Smooth muscle cell (in vitro differentiated cells): ENCODE data around the gene VASP. TPM values are rescaled to one million over a fixed set of nuclear protein-coding genes. Genes with fewer than 3 reads are reported as not detected.

Experiments used
- DNase-seq: peaks from one replicate; lab custom pipeline; 2025; ENCODE audit not compliant: unreplicated experiment; lab: John Stamatoyannopoulos, UW
- H2AFZ ChIP-seq: fragments of 200-600 bp; sonication (generic); 2 replicates; pipeline ENCODE4 v1.6.0; 2016; ENCODE audit warnings: antibody characterized with exemption, low read depth, mild to moderate bottlenecking
- H3F3A ChIP-seq: fragments of 200-600 bp; sonication (generic); 2 replicates; pipeline ENCODE4 v1.6.0; 2017; ENCODE audit warnings: antibody characterized with exemption, low read depth
- H3K27ac ChIP-seq: fragments of 200-600 bp; sonication (generic); 2 replicates; pipeline ENCODE4 v1.5.1; 2016; ENCODE audit warnings: low read depth, mild to moderate bottlenecking
- H3K27me3 ChIP-seq: fragments of 200-600 bp; sonication (generic); 2 replicates; pipeline ENCODE4 v1.6.1; 2016; ENCODE audit warnings: low read depth, mild to moderate bottlenecking
- H3K36me3 ChIP-seq: fragments of 200-600 bp; sonication (generic); 2 replicates; pipeline ENCODE4 v1.5.1; 2016; ENCODE audit warnings: low read depth
- H3K4me1 ChIP-seq: fragments of 200-600 bp; sonication (generic); 2 replicates; pipeline ENCODE4 v1.5.1; 2016; ENCODE audit warnings: low read depth
- H3K4me2 ChIP-seq: fragments of 200-600 bp; sonication (generic); 2 replicates; pipeline ENCODE4 v1.6.0; 2016; ENCODE audit warnings: mild to moderate bottlenecking
- H3K4me3 ChIP-seq: fragments of 200-600 bp; sonication (generic); 2 replicates; pipeline ENCODE4 v1.5.1; 2016; ENCODE audit warnings: mild to moderate bottlenecking
- H3K79me2 ChIP-seq: fragments of 200-600 bp; sonication (generic); 2 replicates; pipeline ENCODE4 v1.6.0; 2016; ENCODE audit warnings: low read depth, mild to moderate bottlenecking
- H3K9ac ChIP-seq: fragments of 200-600 bp; sonication (generic); 2 replicates; pipeline ENCODE4 v1.6.0; 2016; ENCODE audit warnings: low read depth
- H3K9me3 ChIP-seq: fragments of 200-600 bp; sonication (generic); replicated peaks from 2 replicates; pipeline ENCODE4 v1.5.1; 2016; ENCODE audit warnings: low read depth
- H4K20me1 ChIP-seq: fragments of 200-600 bp; sonication (generic); 2 replicates; pipeline ENCODE4 v1.6.0; 2016; ENCODE audit warnings: low read depth
- WGBS: methylation state at CpG from one replicate; pipeline ENCODE4 v1.1.7; 2016; ENCODE audit warnings: low lambda C conversion rate; 5-methylcytosine and 5-hydroxymethylcytosine counted together
- polyA plus RNA-seq: library from polyadenylated mRNA; unstranded; fragments of >200 nt; fragmentation: Nextera tagmentation; extraction: Ambion mirVana; gene quantifications from 2 replicates; pipeline ENCODE4 v1.2.1, GENCODE V29; 2016
- total RNA-seq: library from RNA; depleted of rRNA; stranded (reverse); fragments of >200 nt; gene quantifications from 2 replicates; pipeline ENCODE4 v1.2.3, GENCODE V29; 2014
- TF ChIP-seq, protein P1 (sequence below): fragments of 200-600 bp; sonication (generic); IDR thresholded peaks from 2 replicates; pipeline ENCODE4 v1.5.1; 2017; ENCODE audit warnings: borderline replicate concordance, mild to moderate bottlenecking, antibody characterized with exemption; ENCODE audit not compliant: insufficient read depth, poor library complexity, severe bottlenecking

The VASP gene
- total and polyA plus RNA-seq, 2 experiments from 2014 or later, result 73.6 to 75.8 TPM

DNA sequence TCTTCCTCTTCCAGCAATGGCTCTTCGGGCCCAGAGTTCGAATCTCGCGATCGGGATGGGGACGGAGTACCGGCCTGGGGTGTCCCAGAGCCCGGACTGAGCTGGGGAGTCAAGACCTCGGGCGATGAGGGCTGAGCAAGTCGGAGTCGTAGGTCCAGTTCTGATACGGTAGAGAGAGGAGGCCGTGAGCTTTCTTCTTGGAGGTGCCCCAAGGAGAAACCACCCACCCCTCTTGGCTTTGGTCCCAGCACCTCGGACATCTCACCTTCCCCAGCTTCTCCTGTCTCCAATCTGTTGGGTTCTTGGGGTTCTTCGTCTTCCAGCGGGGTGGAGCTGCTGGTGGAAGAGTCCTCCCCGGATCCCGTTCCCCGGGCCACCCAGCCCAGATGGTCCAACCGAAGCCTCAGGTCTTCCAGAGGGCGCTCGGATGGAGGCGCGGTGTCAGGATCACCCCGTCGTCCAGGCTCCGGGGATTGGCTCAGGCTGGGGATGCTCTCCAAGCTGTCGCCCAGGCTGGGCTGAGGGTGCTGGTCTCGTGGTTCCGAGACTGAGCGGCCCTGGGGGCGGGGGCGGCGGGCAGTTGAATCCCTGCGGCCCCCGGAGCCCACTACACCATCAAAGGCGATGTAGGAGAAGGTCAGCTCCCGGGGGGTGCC, 12.9 kb upstream of the VASP start:
- no peaks in the 10 kb centered on the region for H3K79me2 ChIP-seq
- 97% methylated on average over 37 of the region's 39 CpGs for WGBS
- no peak overlapping the region for H3K27ac ChIP-seq
- H3K9ac ChIP-seq, result no peak overlapping the region
- H3K4me1 ChIP-seq, result peaks cover 11% of the 10 kb centered on the region
- H3K4me3 ChIP-seq, result no peak overlapping the region
- no peak for DNase-seq
- H3F3A ChIP-seq, result no peaks in the 10 kb centered on the region
- TF ChIP-seq, protein P1, sequence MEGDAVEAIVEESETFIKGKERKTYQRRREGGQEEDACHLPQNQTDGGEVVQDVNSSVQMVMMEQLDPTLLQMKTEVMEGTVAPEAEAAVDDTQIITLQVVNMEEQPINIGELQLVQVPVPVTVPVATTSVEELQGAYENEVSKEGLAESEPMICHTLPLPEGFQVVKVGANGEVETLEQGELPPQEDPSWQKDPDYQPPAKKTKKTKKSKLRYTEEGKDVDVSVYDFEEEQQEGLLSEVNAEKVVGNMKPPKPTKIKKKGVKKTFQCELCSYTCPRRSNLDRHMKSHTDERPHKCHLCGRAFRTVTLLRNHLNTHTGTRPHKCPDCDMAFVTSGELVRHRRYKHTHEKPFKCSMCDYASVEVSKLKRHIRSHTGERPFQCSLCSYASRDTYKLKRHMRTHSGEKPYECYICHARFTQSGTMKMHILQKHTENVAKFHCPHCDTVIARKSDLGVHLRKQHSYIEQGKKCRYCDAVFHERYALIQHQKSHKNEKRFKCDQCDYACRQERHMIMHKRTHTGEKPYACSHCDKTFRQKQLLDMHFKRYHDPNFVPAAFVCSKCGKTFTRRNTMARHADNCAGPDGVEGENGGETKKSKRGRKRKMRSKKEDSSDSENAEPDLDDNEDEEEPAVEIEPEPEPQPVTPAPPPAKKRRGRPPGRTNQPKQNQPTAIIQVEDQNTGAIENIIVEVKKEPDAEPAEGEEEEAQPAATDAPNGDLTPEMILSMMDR, result no peak
- H3K36me3 ChIP-seq, result no peaks in the 10 kb centered on the region
- no peaks in the 10 kb centered on the region for H3K9me3 ChIP-seq
- no peak overlapping the region for H2AFZ ChIP-seq
- H3K27me3 ChIP-seq, result peaks cover 22% of the 10 kb centered on the region
- H3K4me2 ChIP-seq, result no peak overlapping the region
- peaks cover 8% of the 10 kb centered on the region for H4K20me1 ChIP-seq

DNA sequence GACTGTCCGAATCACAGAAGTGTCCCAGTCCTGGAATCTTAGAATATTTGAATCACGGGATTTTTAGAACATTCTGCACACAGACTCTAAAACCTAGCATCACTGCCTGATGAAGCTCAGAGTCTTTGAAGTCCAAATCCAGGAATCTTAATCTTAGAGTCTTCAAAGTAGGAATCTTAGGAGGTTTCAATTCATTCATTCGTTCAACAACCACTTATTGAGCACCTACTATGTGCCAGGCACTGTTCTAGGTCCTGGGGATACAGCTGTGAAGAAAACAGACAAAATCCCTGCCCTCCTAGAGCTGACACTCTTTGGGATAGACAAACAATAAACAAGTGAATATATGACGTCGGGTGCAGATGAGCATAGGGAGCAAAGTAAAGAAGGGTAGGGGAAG, 12.1 kb upstream of the VASP start:
- Histone ChIP-seq H3F3A (no peaks in the 10 kb centered on the region), H3K79me2 (no peaks in the 10 kb centered on the region), H3K4me2 (no peak overlapping the region), H2AFZ (no peak overlapping the region), H3K4me1 (peaks cover 11% of the 10 kb centered on the region), H3K4me3 (no peak overlapping the region), H3K27me3 (peaks cover 27% of the 10 kb centered on the region), H3K27ac (no peak overlapping the region), H3K36me3 (no peaks in the 10 kb centered on the region), H3K9ac (no peak overlapping the region), H3K9me3 (no peaks in the 10 kb centered on the region), H4K20me1 (peaks cover 8% of the 10 kb centered on the region)
- TF ChIP-seq, protein P1, result no peak
- 90% methylated on average over 5 of the region's 5 CpGs for WGBS
- no peak for DNase-seq

DNA sequence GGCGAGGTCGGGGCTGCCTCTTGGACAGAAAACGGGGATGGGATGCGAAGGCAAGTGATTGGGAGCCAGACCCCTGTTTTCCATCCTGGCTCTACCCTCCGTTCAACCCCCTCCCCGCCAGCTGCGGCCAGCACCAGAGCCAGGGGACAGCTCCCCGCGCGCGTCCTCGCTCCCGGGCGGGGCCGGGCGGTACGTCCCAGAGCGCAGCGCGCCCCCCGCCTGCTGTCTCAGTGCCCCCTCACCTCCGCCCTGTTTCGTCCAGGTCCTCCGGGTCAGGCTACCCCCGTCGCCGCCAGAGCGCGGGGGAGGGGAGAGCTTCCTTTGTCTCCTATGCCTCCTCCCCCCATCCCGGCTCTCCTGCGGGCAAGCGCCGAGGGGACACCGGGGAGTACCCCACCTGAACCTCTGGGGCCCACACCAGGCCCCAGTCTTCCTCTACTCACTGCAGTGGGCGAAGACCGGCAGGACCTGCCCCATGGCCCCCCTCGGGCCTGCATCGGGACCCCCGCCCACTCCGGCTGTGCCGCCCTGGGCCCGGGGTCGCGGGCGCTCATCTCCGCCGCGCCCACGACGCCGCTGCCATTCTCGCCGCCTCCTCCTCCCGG, 10.8 kb upstream of the VASP start:
- 3% methylated on average over 24 of the region's 54 CpGs for WGBS
- peak; percentile 53 for DNase-seq
- H3K4me2 ChIP-seq, result peak overlapping the region; percentile 92

More for the DNA sequence above, 10.8 kb upstream of the VASP start:
- H3K79me2 ChIP-seq, result no peaks in the 10 kb centered on the region
- TF ChIP-seq, protein P1, result no peak
- H3K9me3 ChIP-seq, result no peaks in the 10 kb centered on the region
- H3K27me3 ChIP-seq, result peaks cover 27% of the 10 kb centered on the region
- H3F3A ChIP-seq, result no peaks in the 10 kb centered on the region
- no peak overlapping the region for H3K9ac ChIP-seq
- H3K27ac ChIP-seq, result no peak overlapping the region
- no peaks in the 10 kb centered on the region for H3K36me3 ChIP-seq
- peak overlapping the region; percentile 66 for H3K4me3 ChIP-seq
- peak overlapping the region; percentile 42 for H2AFZ ChIP-seq
- peaks cover 11% of the 10 kb centered on the region for H3K4me1 ChIP-seq
- H4K20me1 ChIP-seq, result peaks cover 8% of the 10 kb centered on the region
